DND-41 (cell line): ENCODE results near the gene HNF1A.

Experiments
- ATAC-seq: fragments of 200-7000 bp; cut with Tn5 transposase; 3 replicates; pipeline ENCODE4 v1.9.1; 2021; ENCODE audit warnings: low read depth; ENCODE audit not compliant: insufficient read depth
- DNase-seq: peaks from one replicate; pipeline ENCODE4 v3.0.0-alpha.2; 2020
- H2AFZ ChIP-seq: 2 replicates; pipeline ENCODE4 v1.6.0; 2012; ENCODE audit warnings: low read depth, low read length
- H3K27ac ChIP-seq: 2 replicates; pipeline ENCODE4 v1.5.1; 2012; ENCODE audit warnings: low read length, inconsistent platforms
- H3K27me3 ChIP-seq: fragments of 200-600 bp; sonication (generic); 2 replicates; pipeline ENCODE4 v1.6.0; 2012; ENCODE audit warnings: low read length, mild to moderate bottlenecking, inconsistent platforms; ENCODE audit not compliant: insufficient read depth, poor library complexity
- H3K36me3 ChIP-seq: 2 replicates; pipeline ENCODE4 v1.5.1; 2012; ENCODE audit warnings: low read length, inconsistent platforms; ENCODE audit not compliant: insufficient read depth
- H3K4me1 ChIP-seq: 2 replicates; pipeline ENCODE4 v1.5.1; 2012; ENCODE audit warnings: mild to moderate bottlenecking, low read length; ENCODE audit not compliant: insufficient read depth
- H3K4me2 ChIP-seq: 2 replicates; pipeline ENCODE4 v1.6.0; 2012; ENCODE audit warnings: mild to moderate bottlenecking, moderate library complexity, low read length, inconsistent platforms; ENCODE audit not compliant: insufficient read depth
- H3K4me3 ChIP-seq, 2 experiments: fragments of 200-600 bp in 1 of 2; shearing (Covaris generic) in 1 of 2; 2 replicates each; pipeline ENCODE4 v1.5.1; 2012 to 2016; ENCODE audit warnings: inconsistent platforms in 2 of 2, low read length in 2 of 2, mild to moderate bottlenecking in 2 of 2, low read depth in 1 of 2, moderate library complexity in 1 of 2
- H3K79me2 ChIP-seq: 2 replicates; pipeline ENCODE4 v1.6.0; 2012; ENCODE audit warnings: low read length, inconsistent platforms; ENCODE audit not compliant: insufficient read depth
- H3K9ac ChIP-seq: 2 replicates; pipeline ENCODE4 v1.6.0; 2012; ENCODE audit warnings: low read depth, mild to moderate bottlenecking, inconsistent platforms, low read length, moderate library complexity
- H3K9me3 ChIP-seq: 2 replicates; pipeline ENCODE4 v1.5.1; 2012; ENCODE audit warnings: low read length, moderate library complexity, mild to moderate bottlenecking, inconsistent platforms; ENCODE audit not compliant: insufficient read depth, severe bottlenecking
- H4K20me1 ChIP-seq: 2 replicates; pipeline ENCODE4 v1.6.0; 2012; ENCODE audit warnings: low read length; ENCODE audit not compliant: insufficient read depth
- EZH2 ChIP-seq: IDR thresholded peaks from 3 replicates; pipeline ENCODE4 v1.6.1; 2012; ENCODE audit warnings: borderline replicate concordance, low read depth, mild to moderate bottlenecking, moderate library complexity, low read length, inconsistent platforms; ENCODE audit not compliant: severe bottlenecking
- TF ChIP-seq, protein P1 (sequence below): IDR thresholded peaks from 2 replicates; pipeline ENCODE4 v1.5.1; 2012; ENCODE audit warnings: borderline replicate concordance, low read length, moderate library complexity, mild to moderate bottlenecking; ENCODE audit not compliant: poor library complexity, severe bottlenecking; ENCODE audit errors: extremely low read depth

HNF1A gene, protein sequence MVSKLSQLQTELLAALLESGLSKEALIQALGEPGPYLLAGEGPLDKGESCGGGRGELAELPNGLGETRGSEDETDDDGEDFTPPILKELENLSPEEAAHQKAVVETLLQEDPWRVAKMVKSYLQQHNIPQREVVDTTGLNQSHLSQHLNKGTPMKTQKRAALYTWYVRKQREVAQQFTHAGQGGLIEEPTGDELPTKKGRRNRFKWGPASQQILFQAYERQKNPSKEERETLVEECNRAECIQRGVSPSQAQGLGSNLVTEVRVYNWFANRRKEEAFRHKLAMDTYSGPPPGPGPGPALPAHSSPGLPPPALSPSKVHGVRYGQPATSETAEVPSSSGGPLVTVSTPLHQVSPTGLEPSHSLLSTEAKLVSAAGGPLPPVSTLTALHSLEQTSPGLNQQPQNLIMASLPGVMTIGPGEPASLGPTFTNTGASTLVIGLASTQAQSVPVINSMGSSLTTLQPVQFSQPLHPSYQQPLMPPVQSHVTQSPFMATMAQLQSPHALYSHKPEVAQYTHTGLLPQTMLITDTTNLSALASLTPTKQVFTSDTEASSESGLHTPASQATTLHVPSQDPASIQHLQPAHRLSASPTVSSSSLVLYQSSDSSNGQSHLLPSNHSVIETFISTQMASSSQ

DNA sequence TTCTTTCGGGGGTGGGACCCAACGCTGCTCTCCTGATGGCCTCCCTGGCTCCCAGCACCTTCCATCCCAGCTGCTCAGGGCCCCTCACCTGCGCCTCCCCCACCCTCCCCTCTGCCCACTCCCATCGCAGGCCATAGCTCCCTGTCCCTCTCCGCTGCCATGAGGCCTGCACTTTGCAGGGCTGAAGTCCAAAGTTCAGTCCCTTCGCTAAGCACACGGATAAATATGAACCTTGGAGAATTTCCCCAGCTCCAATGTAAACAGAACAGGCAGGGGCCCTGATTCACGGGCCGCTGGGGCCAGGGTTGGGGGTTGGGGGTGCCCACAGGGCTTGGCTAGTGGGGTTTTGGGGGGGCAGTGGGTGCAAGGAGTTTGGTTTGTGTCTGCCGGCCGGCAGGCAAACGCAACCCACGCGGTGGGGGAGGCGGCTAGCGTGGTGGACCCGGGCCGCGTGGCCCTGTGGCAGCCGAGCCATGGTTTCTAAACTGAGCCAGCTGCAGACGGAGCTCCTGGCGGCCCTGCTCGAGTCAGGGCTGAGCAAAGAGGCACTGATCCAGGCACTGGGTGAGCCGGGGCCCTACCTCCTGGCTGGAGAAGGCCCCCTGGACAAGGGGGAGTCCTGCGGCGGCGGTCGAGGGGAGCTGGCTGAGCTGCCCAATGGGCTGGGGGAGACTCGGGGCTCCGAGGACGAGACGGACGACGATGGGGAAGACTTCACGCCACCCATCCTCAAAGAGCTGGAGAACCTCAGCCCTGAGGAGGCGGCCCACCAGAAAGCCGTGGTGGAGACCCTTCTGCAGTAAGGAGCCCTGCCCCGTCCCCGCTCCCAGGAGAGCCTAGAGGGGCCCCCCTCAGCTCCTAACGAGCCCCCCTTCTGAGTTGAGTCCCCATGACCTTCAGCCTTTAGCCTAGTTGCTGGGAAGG is at the start of gene HNF1A:
HNF1A (plus strand) TSS at position 248 of the 924 bp plus-strand sequence; CDS start at position 474, 226 bp downstream.
- Histone ChIP-seq H3K9ac (no peak within 1 kb of the TSS), H3K4me3 (no peak within 1 kb of the TSS), H3K4me2 (no peak within 1 kb of the TSS), H3K36me3 (no peaks in the 10 kb centered on the region), H4K20me1 (no peaks in the 10 kb centered on the region), H3K79me2 (no peaks in the 10 kb centered on the region), H3K27ac (no peak within 1 kb of the TSS), H3K27me3 (no peaks in the 10 kb centered on the region), H2AFZ (no peak within 1 kb of the TSS), H3K4me1 (no peaks in the 10 kb centered on the region), H3K9me3 (no peaks in the 10 kb centered on the region)
- no peak for TF ChIP-seq EZH2
- TF ChIP-seq, protein P1, sequence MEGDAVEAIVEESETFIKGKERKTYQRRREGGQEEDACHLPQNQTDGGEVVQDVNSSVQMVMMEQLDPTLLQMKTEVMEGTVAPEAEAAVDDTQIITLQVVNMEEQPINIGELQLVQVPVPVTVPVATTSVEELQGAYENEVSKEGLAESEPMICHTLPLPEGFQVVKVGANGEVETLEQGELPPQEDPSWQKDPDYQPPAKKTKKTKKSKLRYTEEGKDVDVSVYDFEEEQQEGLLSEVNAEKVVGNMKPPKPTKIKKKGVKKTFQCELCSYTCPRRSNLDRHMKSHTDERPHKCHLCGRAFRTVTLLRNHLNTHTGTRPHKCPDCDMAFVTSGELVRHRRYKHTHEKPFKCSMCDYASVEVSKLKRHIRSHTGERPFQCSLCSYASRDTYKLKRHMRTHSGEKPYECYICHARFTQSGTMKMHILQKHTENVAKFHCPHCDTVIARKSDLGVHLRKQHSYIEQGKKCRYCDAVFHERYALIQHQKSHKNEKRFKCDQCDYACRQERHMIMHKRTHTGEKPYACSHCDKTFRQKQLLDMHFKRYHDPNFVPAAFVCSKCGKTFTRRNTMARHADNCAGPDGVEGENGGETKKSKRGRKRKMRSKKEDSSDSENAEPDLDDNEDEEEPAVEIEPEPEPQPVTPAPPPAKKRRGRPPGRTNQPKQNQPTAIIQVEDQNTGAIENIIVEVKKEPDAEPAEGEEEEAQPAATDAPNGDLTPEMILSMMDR: no peak
- DNase-seq (no peak), ATAC-seq (no peak)

DNA sequence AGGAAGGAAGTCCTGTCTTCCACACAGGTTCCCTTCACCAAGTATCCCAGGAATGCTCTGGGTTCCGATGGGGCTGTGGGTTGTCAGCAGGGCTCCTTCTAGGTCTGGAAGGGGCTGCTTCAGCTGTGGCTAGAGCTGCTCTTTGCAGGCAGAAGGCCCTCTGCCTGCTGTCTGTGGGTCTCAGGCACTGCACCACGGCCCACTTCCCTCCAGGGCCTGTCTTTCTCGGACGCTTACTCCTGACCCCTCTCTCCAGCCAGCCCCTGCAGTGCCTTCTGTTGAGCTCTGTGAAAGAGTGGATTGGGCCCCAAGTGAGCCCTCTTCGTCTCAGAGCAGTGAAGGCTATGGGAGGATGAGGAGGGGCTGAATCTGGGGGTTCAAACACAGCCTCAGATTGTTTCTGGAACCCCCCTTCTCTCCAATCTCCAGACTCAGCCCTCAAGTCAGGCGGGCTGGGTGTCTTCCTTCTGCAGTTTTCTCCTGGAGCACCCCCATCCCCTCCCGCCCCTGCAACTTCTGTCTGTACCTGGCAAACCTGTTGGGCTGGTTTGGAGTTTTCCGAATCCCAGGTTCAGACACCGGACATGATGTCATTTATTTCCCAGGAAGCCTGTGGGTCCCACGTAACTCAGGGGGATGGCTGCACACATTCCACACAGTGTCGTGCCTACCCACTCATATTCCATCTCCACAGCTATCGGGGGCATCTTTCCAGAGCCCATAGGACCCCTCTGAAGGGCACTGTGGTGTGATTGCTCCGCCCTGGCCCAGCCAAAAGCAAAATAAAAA is 49.3 kb upstream of the HNF1A start:
- no peak for TF ChIP-seq EZH2
- TF ChIP-seq, protein P1: no peak
- no peaks in the 10 kb centered on the region for H3K9me3 ChIP-seq
- DNase-seq (no peak), ATAC-seq (no peak)
- no peaks in the 10 kb centered on the region for H3K36me3 ChIP-seq
- no peak overlapping the region for H3K27ac ChIP-seq
- H3K4me1 ChIP-seq: no peaks in the 10 kb centered on the region
- H3K9ac ChIP-seq: no peak overlapping the region
- H2AFZ ChIP-seq: no peak overlapping the region
- no peak overlapping the region for H3K4me3 ChIP-seq
- no peaks in the 10 kb centered on the region for H3K27me3 ChIP-seq
- no peaks in the 10 kb centered on the region for H3K79me2 ChIP-seq
- H4K20me1 ChIP-seq: no peaks in the 10 kb centered on the region
- H3K4me2 ChIP-seq: no peak overlapping the region

DNA sequence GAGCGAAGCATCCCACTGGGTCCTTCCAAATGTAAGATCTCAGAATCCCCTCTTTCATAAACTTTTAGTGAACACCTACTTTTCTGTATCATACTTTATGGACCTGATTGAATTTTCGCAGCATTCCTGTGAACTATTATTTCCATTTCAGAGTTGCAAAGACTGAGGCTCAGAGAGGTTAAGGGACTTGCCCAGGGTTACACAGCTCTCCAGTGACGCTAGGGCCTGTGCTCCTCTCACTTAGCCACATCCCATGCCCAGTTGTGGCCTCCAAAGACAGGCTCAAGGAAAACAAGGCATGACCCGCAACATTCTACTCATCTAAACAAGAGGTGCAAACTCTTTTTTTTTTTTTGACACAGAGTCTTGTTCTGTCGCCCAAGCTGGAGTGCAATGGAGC is 48.3 kb upstream of the HNF1A start:
- H3K9ac ChIP-seq: no peak overlapping the region
- no peaks in the 10 kb centered on the region for H3K36me3 ChIP-seq
- DNase-seq (no peak), ATAC-seq (no peak)
- no peaks in the 10 kb centered on the region for H3K9me3 ChIP-seq
- TF ChIP-seq, protein P1: no peak
- no peak for TF ChIP-seq EZH2
- H3K27ac ChIP-seq: no peak overlapping the region
- H4K20me1 ChIP-seq: no peaks in the 10 kb centered on the region
- H3K4me2 ChIP-seq: no peak overlapping the region
- H3K27me3 ChIP-seq: no peaks in the 10 kb centered on the region
- H3K79me2 ChIP-seq: no peaks in the 10 kb centered on the region
- H3K4me3 ChIP-seq: no peak overlapping the region
- no peaks in the 10 kb centered on the region for H3K4me1 ChIP-seq
- H2AFZ ChIP-seq: no peak overlapping the region
